WERI-Rb-1 (cell line): ENCODE measurements around the gene MEIKIN.

Experiments used
- DNase-seq: peaks from one replicate; pipeline ENCODE4 v3.0.0-alpha.2; 2020
- H3K27ac ChIP-seq: fragments of 250-450 bp; sonication (Bioruptor Pico); 2 replicates; pipeline ENCODE4 v1.5.1; 2020; ENCODE audit warnings: mild to moderate bottlenecking, moderate library complexity
- H3K27me3 ChIP-seq: fragments of 250-450 bp; sonication (Bioruptor Pico); 2 replicates; pipeline ENCODE4 v1.5.1; 2021; ENCODE audit warnings: mild to moderate bottlenecking, low read depth, moderate library complexity; ENCODE audit not compliant: insufficient read depth, severe bottlenecking
- H3K36me3 ChIP-seq: fragments of 250-450 bp; sonication (Bioruptor Pico); 2 replicates; pipeline ENCODE4 v1.5.1; 2020; ENCODE audit warnings: mild to moderate bottlenecking, moderate library complexity
- H3K4me3 ChIP-seq: 2 replicates; pipeline ENCODE4 v1.5.1; 2011; ENCODE audit warnings: low read depth, mild to moderate bottlenecking, control low read depth, low read length
- H3K9me3 ChIP-seq: fragments of 250-450 bp; sonication (Bioruptor Pico); 2 replicates; pipeline ENCODE4 v1.5.1; 2021; ENCODE audit warnings: mild to moderate bottlenecking, moderate library complexity; ENCODE audit not compliant: severe bottlenecking
- CTCF ChIP-seq: IDR thresholded peaks from 2 replicates; pipeline ENCODE4 v1.5.1; 2011; ENCODE audit warnings: low read depth, mild to moderate bottlenecking, control low read depth, inconsistent platforms, low read length

Gene MEIKIN

GRCh38 chr5:131776450-131776849 lies 169.0 kb downstream of the MEIKIN start:
- DNase-seq: no peak
- H3K9me3 ChIP-seq: no peaks in the 10 kb centered on the region
- no peak overlapping the region for H3K4me3 ChIP-seq
- H3K36me3 ChIP-seq: no peaks in the 10 kb centered on the region
- no peak for TF ChIP-seq CTCF
- H3K27me3 ChIP-seq: no peaks in the 10 kb centered on the region
- H3K27ac ChIP-seq: no peak overlapping the region

GRCh38 chr5:131774652-131775367 lies 170.7 kb downstream of the MEIKIN start:
- H3K9me3 ChIP-seq: no peaks in the 10 kb centered on the region

GRCh38 chr5:131773805-131774204 lies 171.7 kb downstream of the MEIKIN start:
- no peak for DNase-seq
- Histone ChIP-seq H3K27ac (no peak overlapping the region), H3K36me3 (no peaks in the 10 kb centered on the region), H3K27me3 (no peaks in the 10 kb centered on the region), H3K4me3 (no peak overlapping the region), H3K9me3 (no peaks in the 10 kb centered on the region)
- TF ChIP-seq CTCF: no peak

More at GRCh38 chr5:131774652-131775367, 170.7 kb downstream of the MEIKIN start:
- no peak overlapping the region for H3K4me3 ChIP-seq
- H3K27ac ChIP-seq: no peak overlapping the region
- no peak for DNase-seq
- no peak for TF ChIP-seq CTCF
- no peaks in the 10 kb centered on the region for H3K27me3 ChIP-seq
- no peaks in the 10 kb centered on the region for H3K36me3 ChIP-seq

- H3K36me3 ChIP-seq: no peaks in the 10 kb centered on the region
- H3K27ac ChIP-seq: no peak overlapping the region
- no peak for TF ChIP-seq CTCF
- H3K27me3 ChIP-seq: no peaks in the 10 kb centered on the region
- DNase-seq: no peak
- H3K9me3 ChIP-seq: no peaks in the 10 kb centered on the region
- H3K4me3 ChIP-seq: no peak overlapping the region
These were observed 173.8 kb downstream of the MEIKIN start for GRCh38 chr5:131771692-131772091.

- Histone ChIP-seq H3K27ac (no peak overlapping the region), H3K9me3 (no peaks in the 10 kb centered on the region), H3K27me3 (no peaks in the 10 kb centered on the region), H3K4me3 (no peak overlapping the region), H3K36me3 (no peaks in the 10 kb centered on the region)
- no peak for TF ChIP-seq CTCF
- no peak for DNase-seq
These were observed 175.5 kb downstream of the MEIKIN start for GRCh38 chr5:131769961-131770360.

GRCh38 chr5:131769336-131769735 lies 176.1 kb downstream of the MEIKIN start:
- Histone ChIP-seq H3K36me3 (no peaks in the 10 kb centered on the region), H3K9me3 (no peaks in the 10 kb centered on the region), H3K4me3 (no peak overlapping the region), H3K27ac (no peak overlapping the region), H3K27me3 (no peaks in the 10 kb centered on the region)
- DNase-seq: no peak
- TF ChIP-seq CTCF: no peak
